NCI-H2081 (cell line): ENCODE measurements around the gene SETMAR.
"Not testable (repeated sequence)": the region's sequence is repeated elsewhere in the genome, so short reads cannot be mapped to it uniquely, and the experiment has no call there.

Experiments used
- DNase-seq, 2 experiments: peaks; one replicate each; lab custom pipeline; 2025; lab: John Stamatoyannopoulos, UW

The SETMAR gene

DNA sequence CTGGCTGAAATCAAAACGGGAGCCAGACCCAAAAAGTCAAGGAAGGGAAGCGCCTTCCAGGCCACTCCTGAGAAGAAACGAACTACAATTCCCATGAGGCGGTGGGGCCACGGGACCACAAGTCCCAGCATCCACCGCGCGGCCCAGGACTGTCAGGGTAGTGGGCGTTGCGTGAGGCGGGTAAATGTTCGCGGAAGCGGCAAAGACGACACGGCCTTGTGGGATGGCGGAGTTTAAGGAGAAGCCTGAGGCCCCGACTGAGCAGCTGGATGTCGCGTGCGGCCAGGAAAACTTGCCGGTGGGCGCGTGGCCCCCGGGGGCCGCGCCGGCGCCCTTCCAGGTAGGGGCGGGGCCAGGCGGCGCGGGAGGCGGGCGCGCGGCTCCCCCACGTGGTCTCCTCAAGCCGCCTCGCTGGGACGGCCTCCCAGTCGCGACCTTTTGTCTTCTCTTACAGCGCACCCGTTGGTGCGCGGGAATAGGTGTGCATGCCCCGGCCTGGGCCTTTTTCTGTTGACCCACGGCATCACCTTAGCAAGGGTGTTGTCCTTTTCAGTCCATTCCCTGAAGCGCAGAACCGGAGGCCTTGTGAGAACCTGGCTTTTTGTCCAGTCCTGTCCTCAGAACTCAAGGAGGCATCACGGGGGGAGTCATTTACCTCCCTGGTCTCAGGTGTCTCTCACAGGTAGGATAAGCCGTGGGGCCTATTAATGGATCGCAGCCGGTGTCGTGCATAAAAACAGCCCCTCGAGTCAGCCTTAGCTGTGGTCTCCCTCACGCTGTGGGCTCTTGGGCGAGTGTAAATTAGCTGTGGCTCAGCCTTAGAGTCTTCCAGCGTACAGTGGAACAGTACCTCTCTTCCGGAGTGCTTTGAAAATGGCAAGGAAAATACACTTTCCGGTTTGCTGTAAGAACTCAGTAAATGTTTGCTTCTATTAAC lies at the start of gene SETMAR:
Gene SETMAR, plus strand, starts transcription at position 183 of the 937 bp plus-strand sequence. Its CDS starts 2 bp downstream, at position 185.
- peak; percentile 48 to 63 for DNase-seq

DNA sequence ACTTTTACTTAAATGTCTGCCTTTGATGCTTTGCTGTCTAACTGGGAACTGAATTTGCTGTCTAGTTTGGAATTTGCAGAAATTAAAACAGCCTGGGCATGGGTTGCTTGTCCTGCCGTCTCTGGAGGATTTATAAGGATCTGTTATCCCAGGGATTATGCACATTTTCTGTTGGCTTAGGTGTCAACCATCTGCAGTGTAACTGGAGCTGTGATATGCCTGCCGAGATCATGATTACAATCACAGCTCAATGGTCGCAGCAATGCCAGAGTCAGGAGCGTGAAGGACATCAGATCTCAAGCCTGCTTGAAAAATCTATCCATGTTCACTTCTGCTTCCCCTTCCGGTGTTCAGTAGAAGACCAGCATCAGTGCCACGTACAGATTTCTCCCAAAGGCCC lies 41.8 kb upstream of the SETMAR start:
- DNase-seq, result no peak

DNA sequence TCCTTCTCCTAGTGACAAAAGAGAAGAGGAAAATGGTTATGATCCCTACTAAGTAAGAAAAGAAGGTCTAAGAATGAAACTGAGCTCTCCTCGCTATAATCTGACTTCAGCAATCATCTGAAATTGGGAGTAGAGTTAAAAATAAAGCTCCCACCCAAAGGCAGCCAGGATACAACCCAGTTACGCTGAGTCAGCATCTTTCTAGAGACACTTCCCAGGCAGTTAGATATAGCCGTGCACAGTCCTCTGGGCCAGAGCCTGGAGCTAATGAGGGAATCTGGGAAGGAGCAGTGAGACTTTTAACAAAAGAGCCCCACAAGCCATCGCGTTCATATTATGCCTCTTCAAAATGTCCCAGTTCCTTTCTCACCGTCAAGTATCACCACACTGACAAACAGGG lies 39.1 kb upstream of the SETMAR start:
- DNase-seq, result no peak

DNA sequence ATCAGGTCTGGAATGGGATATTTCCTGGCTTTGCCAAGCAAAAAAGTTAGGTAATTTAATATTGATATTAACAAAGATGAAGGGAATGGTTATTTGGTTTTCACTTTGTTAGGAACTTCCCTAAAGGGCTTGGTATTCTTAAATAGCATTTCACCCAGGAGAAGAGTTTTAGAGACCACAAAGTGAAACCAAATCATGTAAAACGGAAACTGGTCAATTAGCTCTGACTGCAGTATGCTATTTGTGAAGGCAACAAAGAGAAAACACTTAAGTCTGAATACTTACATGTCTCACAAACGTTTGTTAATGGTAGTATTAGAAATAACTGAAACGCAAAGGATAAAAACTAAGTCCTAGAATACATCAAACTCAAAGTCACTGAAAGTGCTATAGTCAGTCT lies 32.4 kb upstream of the SETMAR start:
- DNase-seq, result no peak

DNA sequence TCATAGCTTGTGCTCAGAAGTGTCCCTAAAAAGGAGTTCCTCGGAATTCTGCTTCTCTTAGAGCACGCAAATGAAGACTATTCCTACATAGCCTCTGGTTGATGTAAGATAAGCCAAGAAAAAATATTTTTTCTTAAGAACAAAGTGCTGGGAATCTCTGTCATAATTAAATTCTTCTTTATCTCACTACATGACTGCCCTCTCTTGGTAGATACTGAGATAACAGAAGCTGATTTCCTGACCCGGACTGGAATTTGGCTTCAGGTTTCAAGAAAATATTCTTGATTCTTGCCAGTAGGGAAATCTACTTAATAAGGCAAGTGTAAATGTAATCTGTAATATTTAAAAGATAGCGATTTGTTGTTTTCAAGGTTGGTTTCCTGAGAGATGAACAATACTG lies 31.3 kb upstream of the SETMAR start:
- peak in 1 of 2 experiments; percentile 1 for DNase-seq

DNA sequence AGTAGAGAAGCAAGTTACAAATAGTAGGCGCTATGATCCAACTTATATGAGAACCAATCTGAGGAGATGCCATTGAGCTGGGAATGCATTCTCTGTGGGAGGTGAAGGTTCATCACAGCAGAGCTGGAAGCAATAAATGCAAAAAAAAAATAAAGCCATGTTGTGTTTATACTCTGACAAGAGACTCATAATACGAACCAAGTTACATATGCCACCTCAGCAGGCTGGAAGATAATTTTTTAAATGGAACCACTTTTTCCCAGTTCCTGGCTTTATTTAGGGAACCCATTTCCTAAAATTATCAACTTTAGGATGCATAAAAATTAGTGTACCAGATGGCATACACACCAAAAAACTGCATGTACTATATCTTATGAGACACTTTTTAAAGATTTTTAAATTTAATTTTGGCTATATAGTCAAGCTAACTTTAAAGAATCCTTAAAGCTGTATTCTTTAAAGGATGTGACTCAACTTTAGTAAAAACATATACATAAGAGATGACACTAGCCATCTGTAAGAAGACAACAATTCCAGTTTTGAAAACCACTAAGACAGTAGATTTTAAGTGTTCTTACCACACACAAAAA lies 23.6 kb upstream of the SETMAR start:
- no peak for DNase-seq

DNA sequence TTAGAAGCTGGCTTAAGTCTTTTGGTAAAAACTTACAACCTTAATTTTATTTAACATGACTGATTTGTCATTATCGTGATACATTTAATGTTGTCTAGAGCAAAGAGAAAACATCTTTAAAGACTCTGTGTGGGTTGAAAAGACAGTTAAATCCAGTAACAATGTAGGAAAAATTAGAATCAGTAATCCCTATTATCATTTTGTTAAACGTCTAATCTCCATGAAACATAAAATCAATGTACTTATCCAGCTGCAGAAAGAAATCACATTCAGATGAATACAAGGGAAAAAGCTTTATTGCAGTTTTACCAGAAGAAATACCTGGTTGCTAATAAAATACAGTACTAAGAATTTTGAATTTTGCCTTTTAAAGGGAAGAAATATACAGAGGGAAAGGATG lies 21.2 kb upstream of the SETMAR start:
- DNase-seq, result no peak

DNA sequence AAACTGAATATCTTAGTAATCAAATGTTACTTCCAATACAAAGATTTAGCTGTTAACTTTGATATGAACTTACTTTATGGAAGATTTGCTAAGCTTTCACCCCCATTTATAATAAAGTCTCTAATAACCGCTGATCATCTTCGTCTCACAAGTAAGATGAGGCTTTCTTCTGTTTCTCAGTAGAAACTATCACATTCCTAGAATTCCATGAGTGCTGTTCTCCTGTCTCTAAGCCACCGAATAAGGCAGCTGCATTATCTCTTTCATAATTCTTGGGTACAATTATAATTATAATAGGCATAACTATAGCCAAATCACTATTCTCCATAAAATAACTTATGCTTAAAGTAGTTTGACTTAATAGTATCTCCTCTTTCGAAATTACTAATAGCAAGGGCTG lies 18.3 kb upstream of the SETMAR start:
- DNase-seq, result no peak

DNA sequence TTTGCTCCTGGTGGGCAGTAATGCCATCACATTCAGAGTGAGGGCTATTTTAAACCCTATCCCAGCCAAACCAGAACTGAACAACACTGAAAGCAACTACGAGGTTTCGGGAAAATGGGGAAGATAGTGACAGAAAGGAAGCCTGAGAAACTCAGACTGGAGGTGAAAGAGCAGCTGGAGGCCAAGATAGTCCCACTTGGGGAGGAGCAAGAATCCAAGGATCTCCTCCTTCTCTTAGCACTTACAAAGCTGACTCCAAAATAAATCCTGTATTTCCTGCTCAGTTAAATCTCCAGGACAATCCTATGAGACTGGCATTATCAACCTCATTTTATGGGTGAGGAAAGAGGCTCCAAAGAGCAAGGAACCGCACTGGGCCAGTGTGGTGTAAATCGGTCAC lies 14.1 kb upstream of the SETMAR start:
- DNase-seq, result no peak

DNA sequence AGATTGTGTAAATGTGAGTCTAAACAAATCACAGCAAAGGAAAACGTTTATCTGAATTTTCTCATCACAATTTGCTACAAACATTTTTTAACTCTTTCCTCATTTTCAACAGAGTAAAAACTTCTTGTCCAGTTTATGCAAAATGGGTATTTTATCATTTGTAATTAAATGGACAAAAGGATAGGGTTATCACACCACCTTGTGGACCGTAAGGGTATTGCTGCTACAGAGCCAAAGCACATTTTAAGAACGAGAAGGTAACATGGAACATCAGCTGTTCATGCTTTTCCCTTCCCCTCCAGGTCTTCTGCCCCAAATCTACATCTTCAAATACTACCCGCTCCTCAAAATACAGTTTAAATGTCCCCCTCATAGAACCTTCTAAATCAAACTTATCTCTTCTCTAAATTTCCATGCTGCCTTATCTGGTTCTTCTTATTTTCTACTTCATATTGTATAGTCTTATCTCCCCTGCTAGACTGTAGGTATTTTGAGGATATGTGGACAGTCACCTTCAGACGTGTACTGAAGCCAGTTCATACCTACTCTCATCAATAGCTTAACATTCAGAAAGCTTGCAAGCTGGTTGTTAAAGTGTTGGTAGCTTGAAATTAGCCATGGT lies 12.8 kb upstream of the SETMAR start:
- peak in 1 of 2 experiments; percentile 19 for DNase-seq

DNA sequence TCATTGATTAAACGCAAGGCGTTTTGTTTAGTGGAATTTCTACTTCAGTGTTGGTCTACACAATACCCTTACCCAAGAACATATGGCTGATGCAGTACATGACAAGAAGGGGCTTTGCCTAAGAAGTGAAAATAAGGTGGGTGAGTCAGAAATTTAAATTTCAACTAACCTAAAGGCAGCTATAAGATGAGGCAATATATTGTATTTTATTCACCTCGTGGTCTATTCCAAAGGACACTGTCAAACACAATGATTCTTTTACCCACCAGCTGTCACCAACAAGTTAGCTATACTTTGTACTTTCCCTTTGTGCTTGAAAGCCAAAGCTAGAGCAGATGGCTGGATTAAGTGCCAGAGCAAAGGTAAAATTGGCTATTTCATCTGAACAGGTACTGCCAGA lies 10.9 kb upstream of the SETMAR start:
- DNase-seq, result no peak

DNA sequence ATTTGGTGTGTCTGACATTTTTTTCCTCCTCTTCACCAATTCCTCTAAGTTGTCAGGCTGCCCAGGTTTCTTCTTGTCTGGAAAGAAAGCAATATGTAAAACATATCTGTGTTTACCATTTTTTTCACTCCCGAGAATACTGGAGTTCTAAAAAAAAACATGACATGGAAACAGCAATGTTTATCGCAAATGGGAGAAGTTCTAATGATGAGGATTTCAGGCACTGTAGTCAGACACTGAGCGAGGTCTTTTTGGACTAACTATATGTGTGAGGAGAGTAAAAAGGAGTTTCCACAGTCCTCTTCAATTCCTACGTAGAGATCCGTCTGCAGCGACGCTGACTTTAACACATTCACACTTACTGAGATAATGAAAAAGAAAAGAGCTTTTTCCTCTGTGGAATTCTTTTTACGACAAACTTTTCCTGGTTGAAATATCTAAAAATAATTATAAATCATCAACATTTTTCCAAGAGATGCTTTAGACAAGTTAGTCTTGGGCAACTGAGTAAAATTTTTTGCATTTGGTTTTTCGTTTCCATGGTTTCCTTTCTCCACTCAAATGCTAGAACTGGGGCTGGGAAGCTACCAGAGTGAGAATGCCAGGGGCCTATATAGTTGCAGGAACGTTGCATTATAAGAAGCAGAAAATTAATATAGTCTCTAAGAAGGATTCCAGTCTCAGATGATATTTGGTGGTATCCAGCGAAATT lies 8.4 kb upstream of the SETMAR start:
- no peak for DNase-seq

DNA sequence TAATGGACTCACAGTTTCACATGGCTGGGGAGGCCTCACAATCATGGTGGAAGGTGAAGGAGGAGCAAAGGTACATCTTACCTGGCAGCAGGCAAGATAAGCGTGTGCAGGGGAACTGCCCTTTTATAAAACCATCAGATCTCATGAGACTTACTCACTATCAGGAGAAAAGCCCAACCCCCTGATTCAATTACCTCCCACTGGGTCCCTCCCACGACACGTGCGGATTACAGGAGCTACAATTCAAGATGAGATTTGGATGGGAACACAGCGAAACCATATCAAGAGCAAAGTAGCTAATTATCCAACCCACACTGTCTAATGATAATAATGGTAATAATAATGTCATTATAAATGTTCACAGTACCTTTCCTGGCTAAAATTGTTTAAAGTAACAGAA lies 6.7 kb upstream of the SETMAR start:
- not testable (repeated sequence) for DNase-seq

DNA sequence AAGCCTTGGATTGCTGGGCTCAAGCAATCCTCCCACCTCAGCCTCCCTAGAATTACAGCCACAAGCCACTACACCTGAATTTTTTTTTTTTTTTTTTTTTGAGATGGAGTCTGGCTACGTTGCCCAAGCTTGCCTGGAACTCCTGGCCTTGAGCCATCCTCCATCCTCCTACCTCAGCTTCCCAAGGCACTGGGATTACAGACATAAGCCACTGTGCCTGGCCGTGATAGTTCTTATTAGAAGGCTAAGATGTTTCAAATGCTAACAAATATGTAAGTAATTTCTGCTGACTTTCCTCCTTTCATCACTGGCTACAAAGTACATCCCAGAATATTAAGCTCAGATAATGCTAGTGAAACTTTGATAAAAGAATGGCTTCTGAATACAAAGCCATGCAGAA lies 5.7 kb upstream of the SETMAR start:
- no peak for DNase-seq

DNA sequence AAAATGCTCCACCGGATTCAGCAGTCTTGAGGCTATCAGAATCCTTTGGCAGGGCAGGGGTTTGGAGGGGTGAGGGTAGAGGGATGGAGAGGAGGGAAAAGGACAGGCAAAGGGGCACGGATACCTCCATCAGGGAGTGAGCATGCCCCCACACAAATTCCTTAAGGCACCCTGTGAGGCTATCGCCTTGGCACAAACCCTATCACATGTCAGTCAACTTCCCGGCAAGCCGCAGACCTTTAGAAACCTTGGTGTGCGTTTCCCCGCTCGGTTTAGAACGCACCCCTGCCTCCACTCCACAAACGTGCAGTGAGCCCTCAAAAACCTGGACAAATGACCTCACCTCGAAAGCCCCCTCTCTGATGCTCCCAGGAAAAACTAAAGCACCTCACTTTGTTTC lies 422 bp upstream of the SETMAR start:
- no peak for DNase-seq

DNA sequence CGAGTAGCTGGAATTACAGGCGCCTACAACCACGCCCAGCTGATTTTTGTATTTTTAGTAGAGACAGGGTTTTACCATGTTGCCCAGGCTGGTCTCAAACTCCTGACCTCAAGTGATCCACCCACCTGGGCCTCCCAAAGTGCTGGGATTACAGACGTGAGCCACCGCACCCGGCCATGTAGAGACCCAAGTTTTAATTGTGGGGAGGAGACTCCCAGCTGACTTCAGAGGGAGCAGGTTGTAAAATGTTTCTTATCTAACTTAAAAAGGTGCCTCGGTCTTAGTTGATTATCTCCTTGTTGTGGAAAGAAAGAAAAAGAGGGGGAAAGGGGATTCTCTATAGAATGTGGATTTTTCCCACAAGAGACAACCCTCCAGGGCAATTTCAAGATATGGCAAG lies 2.0 kb downstream of the SETMAR start:
- DNase-seq, result not testable (repeated sequence)

DNA sequence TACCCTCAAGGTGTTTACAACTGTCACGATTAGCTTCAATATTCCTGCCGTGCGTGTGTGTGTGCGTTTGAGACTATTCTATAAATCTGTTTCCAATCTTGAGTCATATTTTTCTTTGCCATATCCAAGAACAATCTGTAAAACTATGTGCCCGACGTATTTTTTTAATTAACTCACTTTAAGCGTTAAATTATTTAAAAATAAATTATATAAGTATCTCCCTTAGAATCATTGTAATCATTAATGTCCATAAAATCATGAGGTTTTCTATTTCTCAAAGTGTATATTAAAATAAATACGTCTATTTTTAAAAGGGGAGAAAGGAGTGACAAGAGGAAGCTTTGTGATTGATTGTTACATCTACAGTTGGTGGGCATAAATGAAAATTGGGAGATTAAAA lies 2.9 kb downstream of the SETMAR start:
- no peak for DNase-seq

DNA sequence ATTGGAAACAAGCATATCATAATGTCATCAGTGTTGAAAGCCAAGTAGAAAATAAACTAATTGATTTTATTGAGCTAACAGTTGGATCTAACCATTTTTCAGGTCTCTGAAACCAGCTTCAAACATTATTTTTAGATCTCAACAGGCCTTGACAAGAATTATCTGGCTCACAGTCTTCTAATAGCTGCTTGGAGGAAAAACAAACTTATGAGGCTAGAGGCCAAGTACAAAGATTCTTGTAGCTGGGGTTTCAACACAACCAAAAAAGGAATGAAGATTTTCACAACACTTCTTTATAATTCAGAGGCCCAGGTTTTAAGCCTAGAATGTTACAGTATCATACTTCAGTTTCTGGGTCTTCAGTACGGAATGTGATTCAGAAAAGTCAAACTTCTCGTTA lies 3.7 kb downstream of the SETMAR start:
- no peak for DNase-seq

DNA sequence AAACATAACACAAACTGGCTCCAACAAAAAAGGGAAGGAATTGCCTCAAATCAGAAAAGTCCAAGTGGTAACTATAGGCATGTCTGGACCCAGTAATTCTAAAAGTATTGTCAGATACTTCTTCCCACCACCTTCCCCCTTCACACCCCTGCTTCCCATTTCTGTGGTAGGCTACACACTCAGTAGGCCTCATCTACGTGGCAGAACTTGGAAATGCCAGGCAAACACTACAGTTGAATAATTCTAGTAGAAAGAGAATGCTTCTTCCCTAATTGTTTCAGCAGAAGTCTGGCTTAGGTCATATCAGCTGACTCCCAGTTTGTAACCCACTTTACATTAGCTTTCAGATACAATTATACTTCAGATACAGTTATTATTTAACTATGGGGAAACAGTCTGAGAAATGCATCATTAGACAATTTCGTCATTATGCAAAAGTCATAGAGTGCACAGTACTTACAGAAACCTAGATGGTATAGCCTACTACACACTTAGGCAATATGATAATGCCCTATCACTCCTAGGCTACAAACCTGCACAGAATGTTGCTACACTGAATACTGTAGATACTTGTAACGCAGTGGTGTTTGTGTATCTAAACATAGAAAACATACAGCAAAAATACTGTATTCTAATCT lies 6.4 kb downstream of the SETMAR start:
- no peak for DNase-seq

DNA sequence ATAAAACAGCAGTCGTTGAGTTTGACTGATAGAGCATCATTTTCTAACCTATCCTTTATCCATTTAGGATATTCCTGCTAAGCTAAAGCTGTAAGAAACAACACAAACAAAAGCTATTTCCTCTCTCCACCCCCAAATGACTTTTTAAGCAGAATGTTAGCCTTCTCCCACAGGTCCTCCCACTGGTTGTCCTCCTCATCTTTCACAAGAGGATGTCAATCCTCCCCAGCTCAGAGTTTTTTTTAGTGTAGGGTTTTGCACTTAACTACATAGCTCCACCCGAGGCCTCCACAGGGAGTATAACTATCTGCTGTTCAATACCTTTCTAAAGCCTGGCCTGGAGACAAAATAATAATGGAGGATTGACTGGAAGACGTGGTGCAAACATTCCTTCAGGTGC lies 7.8 kb downstream of the SETMAR start:
- no peak for DNase-seq

DNA sequence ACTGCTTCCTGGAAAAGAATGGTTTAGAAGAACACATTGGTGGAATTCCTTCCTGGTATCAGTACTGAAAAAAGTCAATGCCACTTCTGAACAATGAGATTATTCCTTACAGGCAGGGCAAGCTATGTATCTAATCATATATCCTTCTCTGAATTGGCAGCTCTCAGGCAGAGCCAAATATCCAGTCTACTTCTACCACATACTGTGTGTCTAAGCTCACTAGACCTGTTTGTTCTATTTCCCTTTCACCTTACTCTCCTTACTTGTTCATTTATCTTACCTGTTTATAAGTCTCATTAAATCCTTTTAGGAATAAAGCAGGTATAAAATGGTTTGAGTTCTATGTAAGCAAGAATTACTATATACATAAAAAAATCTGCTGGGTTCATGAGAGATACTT lies 8.3 kb downstream of the SETMAR start:
- no peak for DNase-seq
